ENCODE data around the gene ELAVL3. TPM values are rescaled to one million over a fixed set of nuclear protein-coding genes. Genes with fewer than 3 reads are reported as not detected.
A peak's percentile ranks its signal among the peaks of the same experiment; 100 is the strongest.

ELAVL3 gene
- polyA plus RNA-seq, 3 donors, result not detected

DNA sequence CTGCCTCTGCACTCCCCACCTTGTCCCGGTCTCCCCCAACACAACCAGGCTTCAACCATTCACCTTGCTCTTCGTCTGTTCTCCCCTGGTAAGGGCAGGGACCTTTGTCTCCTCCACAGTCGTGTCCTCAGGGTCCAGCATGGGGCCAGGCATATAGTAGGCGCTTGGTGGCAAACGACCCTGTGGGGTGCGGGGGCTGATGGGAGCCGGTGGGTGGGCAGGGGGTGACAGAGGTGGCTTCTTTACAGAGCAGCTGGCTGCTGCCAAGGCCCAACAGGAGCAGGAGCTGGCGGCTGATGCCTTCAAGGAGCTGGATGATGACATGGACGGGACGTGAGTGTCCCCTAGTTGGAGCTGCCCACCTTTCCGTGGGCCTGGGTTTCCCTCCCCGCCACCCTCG lies 35.7 kb downstream of the ELAVL3 start:
- Histone ChIP-seq H2AFZ (ENCODE audit: insufficient read depth, low read depth, low read length, poor library complexity, severe bottlenecking) (no peak overlapping the region), H4K20me1 (ENCODE audit: insufficient read depth, low read length) (peaks cover 39% of the 10 kb centered on the region), H3K9me3 (replicated peaks in 1 of 2; ENCODE audit: control insufficient read depth in 1 of 2, insufficient read depth in 1 of 2, low read length in 2 of 2) (no peaks in the 10 kb centered on the region), H3K79me2 (ENCODE audit: insufficient read depth, low read length) (peaks cover 4% of the 10 kb centered on the region), H3K4me1 (ENCODE audit: control insufficient read depth in 1 of 2, insufficient read depth in 2 of 2, low read length in 2 of 2) (no peaks in the 10 kb centered on the region), H3K36me3 (replicated peaks in 1 of 2; ENCODE audit: control insufficient read depth in 1 of 2, insufficient read depth in 2 of 2, low read length in 2 of 2) (peaks cover 81 to 100% of the 10 kb centered on the region in 2 donors), H3K27ac (ENCODE audit: low read depth in 1 of 2, low read length in 2 of 2) (peak overlapping the region in 1 of 2 donors; percentile 18), H3K27me3 (ENCODE audit: control insufficient read depth in 2 of 2, insufficient read depth in 2 of 2, low read length in 2 of 2) (no peaks in the 10 kb centered on the region), H3K4me2 (replicated peaks; ENCODE audit: extremely low read depth, low read length, poor library complexity, severe bottlenecking) (no peak overlapping the region), H3K4me3 (replicated peaks in 1 of 3; ENCODE audit: low read depth in 2 of 3, low read length in 3 of 3) (no peak overlapping the region), H3K9ac (ENCODE audit: insufficient read depth, low read length, poor library complexity, severe bottlenecking) (no peak overlapping the region)
- intact Hi-C loops (cut with micrococcal nuclease), result loop anchor here in 1 of 2 donors (5.0 kb wide), 1 partner anchor 158 kb away; no protein-coding TSS in a partner anchor
- peaks cover 55 to 90% of the 10 kb centered on the region in 2 donors for H3K36me3 Mint-ChIP-seq
- no peak for DNase-seq
- WGBS (ENCODE audit: insufficient coverage), result 96% methylated on average over 12 of the region's 13 CpGs
- H3K4me3 Mint-ChIP-seq, result no peak overlapping the region
- H3K27ac Mint-ChIP-seq, result peak overlapping the region in 3 of 7 donors; percentile 38 to 60 (median 58)
- TF ChIP-seq, protein P1, sequence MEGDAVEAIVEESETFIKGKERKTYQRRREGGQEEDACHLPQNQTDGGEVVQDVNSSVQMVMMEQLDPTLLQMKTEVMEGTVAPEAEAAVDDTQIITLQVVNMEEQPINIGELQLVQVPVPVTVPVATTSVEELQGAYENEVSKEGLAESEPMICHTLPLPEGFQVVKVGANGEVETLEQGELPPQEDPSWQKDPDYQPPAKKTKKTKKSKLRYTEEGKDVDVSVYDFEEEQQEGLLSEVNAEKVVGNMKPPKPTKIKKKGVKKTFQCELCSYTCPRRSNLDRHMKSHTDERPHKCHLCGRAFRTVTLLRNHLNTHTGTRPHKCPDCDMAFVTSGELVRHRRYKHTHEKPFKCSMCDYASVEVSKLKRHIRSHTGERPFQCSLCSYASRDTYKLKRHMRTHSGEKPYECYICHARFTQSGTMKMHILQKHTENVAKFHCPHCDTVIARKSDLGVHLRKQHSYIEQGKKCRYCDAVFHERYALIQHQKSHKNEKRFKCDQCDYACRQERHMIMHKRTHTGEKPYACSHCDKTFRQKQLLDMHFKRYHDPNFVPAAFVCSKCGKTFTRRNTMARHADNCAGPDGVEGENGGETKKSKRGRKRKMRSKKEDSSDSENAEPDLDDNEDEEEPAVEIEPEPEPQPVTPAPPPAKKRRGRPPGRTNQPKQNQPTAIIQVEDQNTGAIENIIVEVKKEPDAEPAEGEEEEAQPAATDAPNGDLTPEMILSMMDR (IDR thresholded peaks at IDR 0.05), result no peak
- peaks cover 4% of the 10 kb centered on the region for H3K4me1 Mint-ChIP-seq
- H3K27me3 Mint-ChIP-seq (ENCODE audit: low read depth in 3 of 3), result peaks cover 0 to 2% (median 0%) of the 10 kb centered on the region in 3 donors
- H3K9me3 Mint-ChIP-seq, result no peaks in the 10 kb centered on the region

DNA sequence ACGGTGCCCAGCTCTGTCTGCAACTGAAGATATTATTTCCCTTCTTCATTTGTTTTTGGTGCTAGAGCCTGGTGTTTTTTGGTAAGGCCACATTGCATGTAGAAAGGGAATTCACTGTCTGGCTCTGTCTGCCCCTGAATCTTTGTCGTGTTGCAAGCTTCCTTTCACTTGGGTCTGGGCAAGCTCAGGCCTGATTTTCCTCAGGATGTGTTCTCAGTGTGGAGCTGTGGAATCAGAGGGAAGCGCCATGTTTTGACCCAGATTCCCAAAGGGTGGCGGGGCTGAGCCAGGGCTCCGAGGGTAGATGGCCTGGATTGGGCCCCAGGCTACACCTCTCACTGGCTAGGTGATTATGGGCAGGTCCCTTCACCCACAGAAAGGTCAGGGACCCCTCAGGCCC lies 36.8 kb downstream of the ELAVL3 start:
- Mint-ChIP-seq H3K27ac (peak overlapping the region in 2 of 7 donors; percentile 19 to 26), H3K4me3 (no peak overlapping the region), H3K27me3 (ENCODE audit: low read depth in 3 of 3) (peaks cover 0 to 2% (median 0%) of the 10 kb centered on the region in 3 donors), H3K36me3 (peaks cover 51 to 87% of the 10 kb centered on the region in 2 donors), H3K4me1 (peaks cover 4% of the 10 kb centered on the region), H3K9me3 (no peaks in the 10 kb centered on the region)
- no peak overlapping the region for H3K9ac ChIP-seq (ENCODE audit: insufficient read depth, low read length, poor library complexity, severe bottlenecking)
- H3K4me2 ChIP-seq (replicated peaks; ENCODE audit: extremely low read depth, low read length, poor library complexity, severe bottlenecking), result no peak overlapping the region
- no peaks in the 10 kb centered on the region for H3K27me3 ChIP-seq (ENCODE audit: control insufficient read depth in 2 of 2, insufficient read depth in 2 of 2, low read length in 2 of 2)
- 100% methylated on average over 4 of the region's 5 CpGs for WGBS (ENCODE audit: insufficient coverage)
- intact Hi-C loops (cut with micrococcal nuclease), result no loop called here
- peaks cover 78 to 96% of the 10 kb centered on the region in 2 donors for H3K36me3 ChIP-seq (replicated peaks in 1 of 2; ENCODE audit: control insufficient read depth in 1 of 2, insufficient read depth in 2 of 2, low read length in 2 of 2)
- peaks cover 39% of the 10 kb centered on the region for H4K20me1 ChIP-seq (ENCODE audit: insufficient read depth, low read length)
- DNase-seq, result no peak
- H2AFZ ChIP-seq (ENCODE audit: insufficient read depth, low read depth, low read length, poor library complexity, severe bottlenecking), result no peak overlapping the region
- no peak overlapping the region for H3K4me3 ChIP-seq (replicated peaks in 1 of 3; ENCODE audit: low read depth in 2 of 3, low read length in 3 of 3)
- TF ChIP-seq, protein P1 (IDR thresholded peaks at IDR 0.05), result no peak
- H3K9me3 ChIP-seq (replicated peaks in 1 of 2; ENCODE audit: control insufficient read depth in 1 of 2, insufficient read depth in 1 of 2, low read length in 2 of 2), result no peaks in the 10 kb centered on the region
- no peaks in the 10 kb centered on the region for H3K4me1 ChIP-seq (ENCODE audit: control insufficient read depth in 1 of 2, insufficient read depth in 2 of 2, low read length in 2 of 2)
- H3K27ac ChIP-seq (ENCODE audit: low read depth in 1 of 2, low read length in 2 of 2), result no peak overlapping the region
- H3K79me2 ChIP-seq (ENCODE audit: insufficient read depth, low read length), result peaks cover 4% of the 10 kb centered on the region

Measured in CD14-positive monocyte (primary cell).